GM23338 (cell line): Measurements from ENCODE around the gene SOD3. TPM values are rescaled to one million over a fixed set of nuclear protein-coding genes. Genes with fewer than 3 reads are reported as not detected.

Experiments used
- ATAC-seq: fragments of 200-7000 bp; cut with Tn5 transposase; 3 replicates; pipeline ENCODE4 v1.9.1; 2020
- DNase-seq: peaks from one replicate; pipeline ENCODE4 v3.0.0-alpha.2; 2015; ENCODE audit warnings: low spot score
- H2AFZ ChIP-seq: fragments of 200-600 bp; sonication (generic); 2 replicates; pipeline ENCODE4 v1.8.0; 2016; ENCODE audit warnings: antibody characterized with exemption, mild to moderate bottlenecking, moderate library complexity
- H3F3A ChIP-seq: fragments of 200-600 bp; sonication (generic); replicated peaks from 2 replicates; pipeline ENCODE4 v1.8.0; 2017; ENCODE audit warnings: antibody characterized with exemption, mixed run types, low read depth
- H3K27ac ChIP-seq: fragments of 200-600 bp; sonication (generic); 2 replicates; pipeline ENCODE4 v1.6.1; 2016; ENCODE audit warnings: low read depth
- H3K27me3 ChIP-seq: fragments of 200-600 bp; sonication (generic); 2 replicates; pipeline ENCODE4 v1.8.0; 2016; ENCODE audit warnings: mild to moderate bottlenecking, mixed run types, moderate library complexity; ENCODE audit not compliant: insufficient read depth
- H3K36me3 ChIP-seq: fragments of 200-600 bp; sonication (generic); 2 replicates; pipeline ENCODE4 v1.8.0; 2016; ENCODE audit warnings: mild to moderate bottlenecking; ENCODE audit not compliant: insufficient read depth
- H3K4me1 ChIP-seq: fragments of 200-600 bp; sonication (generic); 2 replicates; pipeline ENCODE4 v1.8.0; 2016; ENCODE audit warnings: mild to moderate bottlenecking, moderate library complexity; ENCODE audit not compliant: insufficient read depth
- H3K4me2 ChIP-seq: fragments of 200-600 bp; sonication (generic); 2 replicates; pipeline ENCODE4 v1.7.1; 2017; ENCODE audit warnings: mixed run types
- H3K4me3 ChIP-seq: fragments of 200-600 bp; sonication (generic); 2 replicates; pipeline ENCODE4 v1.6.1; 2016; ENCODE audit warnings: mixed run types
- H3K79me2 ChIP-seq: fragments of 200-600 bp; sonication (generic); replicated peaks from 2 replicates; pipeline ENCODE4 v1.8.0; 2017; ENCODE audit warnings: mild to moderate bottlenecking; ENCODE audit not compliant: insufficient read depth
- H3K9me2 ChIP-seq: fragments of 200-600 bp; sonication (generic); 2 replicates; pipeline ENCODE4 v1.8.0; 2017; ENCODE audit not compliant: insufficient read depth
- H4K20me1 ChIP-seq: fragments of 200-600 bp; sonication (generic); replicated peaks from 2 replicates; pipeline ENCODE4 v1.8.0; 2017; ENCODE audit warnings: mild to moderate bottlenecking; ENCODE audit not compliant: insufficient read depth
- H3K27ac Mint-ChIP-seq: 2 replicates; pipeline ENCODE4 v1.8.0; 2020; ENCODE audit warnings: inconsistent platforms, mild to moderate bottlenecking, moderate library complexity, mixed read lengths
- H3K27me3 Mint-ChIP-seq: 3 replicates; pipeline ENCODE4 v1.8.0; 2022; ENCODE audit warnings: low read depth, mild to moderate bottlenecking, moderate library complexity, mixed read lengths, inconsistent platforms; ENCODE audit not compliant: insufficient read depth, poor library complexity
- H3K36me3 Mint-ChIP-seq: 3 replicates; pipeline ENCODE4 v1.8.0; 2021; ENCODE audit warnings: low read depth, mild to moderate bottlenecking, inconsistent platforms, moderate library complexity, mixed read lengths
- H3K4me1 Mint-ChIP-seq: 3 replicates; pipeline ENCODE4 v1.8.0; 2020; ENCODE audit warnings: mild to moderate bottlenecking, inconsistent platforms, mixed read lengths
- H3K4me3 Mint-ChIP-seq: 3 replicates; pipeline ENCODE4 v1.8.0; 2021; ENCODE audit warnings: moderate library complexity, mild to moderate bottlenecking, inconsistent platforms, mixed read lengths
- H3K9me3 Mint-ChIP-seq: 3 replicates; pipeline ENCODE4 v1.8.0; 2020; ENCODE audit warnings: moderate library complexity, mild to moderate bottlenecking, inconsistent platforms, mixed read lengths
- CTCF ChIP-seq, 2 experiments: fragments of 200-600 bp in 1 of 2; sonication (generic) in 1 of 2; conservative IDR thresholded peaks; 2 replicates each; pipeline versions ENCODE4 v1.5.1 to v1.6.1; 2016 to 2017; ENCODE audit warnings: antibody characterized with exemption in 2 of 2, low read depth in 2 of 2, mild to moderate bottlenecking in 2 of 2, moderate library complexity in 1 of 2
- ETS1 ChIP-seq: IDR thresholded peaks from 2 replicates; pipeline ENCODE4 v1.6.1; 2016; ENCODE audit warnings: antibody characterized with exemption
- EZH2 ChIP-seq: fragments of 200-600 bp; sonication (generic); IDR thresholded peaks from one replicate; pipeline ENCODE4 v1.8.0; 2017; ENCODE audit warnings: antibody characterized with exemption, mild to moderate bottlenecking, low read depth; ENCODE audit not compliant: unreplicated experiment
- NANOG ChIP-seq: IDR thresholded peaks from 2 replicates; pipeline ENCODE4 v1.6.1; 2016; ENCODE audit warnings: antibody characterized with exemption, borderline replicate concordance
- POLR2AphosphoS5 ChIP-seq: IDR thresholded peaks from 2 replicates; pipeline ENCODE4 v1.6.1; 2016; ENCODE audit warnings: antibody characterized with exemption, low read depth
- polyA plus RNA-seq: library from polyadenylated mRNA; unstranded; fragments of >200 nt; fragmentation: Nextera tagmentation; extraction: Ambion mirVana; gene quantifications from 2 replicates; pipeline ENCODE4 v1.2.1, GENCODE V29; 2016
- total RNA-seq: library from RNA; depleted of rRNA; stranded (reverse); fragments of >200 nt; shearing (Covaris generic); gene quantifications from 2 replicates; pipeline ENCODE4 v1.2.3, GENCODE V29; 2014

Gene SOD3
- total and polyA plus RNA-seq, 2 experiments from 2014 or later: 7.5 to 11.8 TPM

- Mint-ChIP-seq H3K27me3 (peaks cover 35% of the 10 kb centered on the region), H3K4me1 (peaks cover 32% of the 10 kb centered on the region), H3K27ac (no peak overlapping the region), H3K9me3 (peaks cover 3% of the 10 kb centered on the region; the same call in 1 of the 3 replicates), H3K36me3 (peaks cover 2% of the 10 kb centered on the region; the same call in 1 of the 3 replicates), H3K4me3 (peak overlapping the region; percentile 46; the same call in 1 of the 3 replicates)
- Histone ChIP-seq H3K9me2 (no peaks in the 10 kb centered on the region), H3K4me3 (no peak overlapping the region), H3F3A (peaks cover 5% of the 10 kb centered on the region; the same call in 1 of the 2 replicates), H3K79me2 (no peaks in the 10 kb centered on the region), H3K27me3 (peaks cover 73% of the 10 kb centered on the region), H2AFZ (no peak overlapping the region), H3K4me2 (no peak overlapping the region), H3K36me3 (no peaks in the 10 kb centered on the region), H4K20me1 (no peaks in the 10 kb centered on the region), H3K27ac (no peak overlapping the region), H3K4me1 (peaks cover 27% of the 10 kb centered on the region)
- no peak for DNase-seq
- no peak for ATAC-seq
- TF ChIP-seq NANOG (no peak), ETS1 (no peak), EZH2 (peak; percentile 38), CTCF (conservative IDR thresholded peaks at IDR 0.05; ENCODE audit: low read depth in 2 of 2) (no peak)
Measured at GRCh38 chr4:24799196-24799543, 3.8 kb downstream of the SOD3 start.

GRCh38 chr4:24799544-24800324 is 4.4 kb downstream of the SOD3 start:
- Mint-ChIP-seq H3K27ac (no peak overlapping the region), H3K36me3 (peaks cover 2% of the 10 kb centered on the region; the same call in 1 of the 3 replicates), H3K9me3 (peaks cover 3% of the 10 kb centered on the region; the same call in 1 of the 3 replicates), H3K4me3 (peak overlapping the region; percentile 77), H3K27me3 (peaks cover 32% of the 10 kb centered on the region), H3K4me1 (peaks cover 30% of the 10 kb centered on the region)
- H3K27ac ChIP-seq: no peak overlapping the region
- peaks cover 5% of the 10 kb centered on the region; the same call in 1 of the 2 replicates for H3F3A ChIP-seq
- peak overlapping the region; percentile 91 for H2AFZ ChIP-seq
- ATAC-seq (peak; percentile 48), DNase-seq (peak; percentile 65)
- no peaks in the 10 kb centered on the region for H3K9me2 ChIP-seq
- TF ChIP-seq EZH2: peak; percentile 4
- no peak for TF ChIP-seq CTCF (conservative IDR thresholded peaks at IDR 0.05; ENCODE audit: low read depth in 2 of 2)
- no peak for TF ChIP-seq ETS1
- TF ChIP-seq POLR2AphosphoS5: no peak
- H3K4me2 ChIP-seq: peak overlapping the region; percentile 90
- H3K4me1 ChIP-seq: peaks cover 21% of the 10 kb centered on the region
- H3K79me2 ChIP-seq: no peaks in the 10 kb centered on the region
- no peaks in the 10 kb centered on the region for H3K36me3 ChIP-seq
- H4K20me1 ChIP-seq: no peaks in the 10 kb centered on the region
- H3K27me3 ChIP-seq: peaks cover 73% of the 10 kb centered on the region
- H3K4me3 ChIP-seq: peak overlapping the region; percentile 63
